GM06990 (cell line): ENCODE results near the gene ADCY5.

Experiments used
- DNase-seq: peaks from one replicate; pipeline ENCODE4 v3.0.0-alpha.2; 2011; ENCODE audit not compliant: insufficient read length; ENCODE audit errors: extremely low read depth
- H3K27me3 ChIP-seq: replicated peaks from 2 replicates; pipeline ENCODE4 v1.6.0; 2011; ENCODE audit warnings: low read length; ENCODE audit not compliant: control insufficient read depth, insufficient read depth
- H3K36me3 ChIP-seq: 2 replicates; pipeline ENCODE4 v1.5.1; 2011; ENCODE audit warnings: low read length; ENCODE audit not compliant: control insufficient read depth, insufficient read depth
- H3K4me3 ChIP-seq: replicated peaks from 2 replicates; pipeline ENCODE4 v1.5.1; 2011; ENCODE audit warnings: low read depth, mild to moderate bottlenecking, control low read depth, low read length
- TF ChIP-seq, protein P1 (sequence below): IDR thresholded peaks from 2 replicates; pipeline ENCODE4 v1.5.1; 2011; ENCODE audit warnings: low read length, control low read depth, mild to moderate bottlenecking, inconsistent platforms; ENCODE audit not compliant: insufficient read depth, poor library complexity, severe bottlenecking

ADCY5 gene

GRCh38 chr3:123275691-123276090 lies 173.2 kb downstream of the ADCY5 start:
- no peaks in the 10 kb centered on the region for H3K36me3 ChIP-seq
- no peak overlapping the region for H3K4me3 ChIP-seq
- DNase-seq = no peak
- TF ChIP-seq, protein P1, sequence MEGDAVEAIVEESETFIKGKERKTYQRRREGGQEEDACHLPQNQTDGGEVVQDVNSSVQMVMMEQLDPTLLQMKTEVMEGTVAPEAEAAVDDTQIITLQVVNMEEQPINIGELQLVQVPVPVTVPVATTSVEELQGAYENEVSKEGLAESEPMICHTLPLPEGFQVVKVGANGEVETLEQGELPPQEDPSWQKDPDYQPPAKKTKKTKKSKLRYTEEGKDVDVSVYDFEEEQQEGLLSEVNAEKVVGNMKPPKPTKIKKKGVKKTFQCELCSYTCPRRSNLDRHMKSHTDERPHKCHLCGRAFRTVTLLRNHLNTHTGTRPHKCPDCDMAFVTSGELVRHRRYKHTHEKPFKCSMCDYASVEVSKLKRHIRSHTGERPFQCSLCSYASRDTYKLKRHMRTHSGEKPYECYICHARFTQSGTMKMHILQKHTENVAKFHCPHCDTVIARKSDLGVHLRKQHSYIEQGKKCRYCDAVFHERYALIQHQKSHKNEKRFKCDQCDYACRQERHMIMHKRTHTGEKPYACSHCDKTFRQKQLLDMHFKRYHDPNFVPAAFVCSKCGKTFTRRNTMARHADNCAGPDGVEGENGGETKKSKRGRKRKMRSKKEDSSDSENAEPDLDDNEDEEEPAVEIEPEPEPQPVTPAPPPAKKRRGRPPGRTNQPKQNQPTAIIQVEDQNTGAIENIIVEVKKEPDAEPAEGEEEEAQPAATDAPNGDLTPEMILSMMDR = no peak
- H3K27me3 ChIP-seq = no peaks in the 10 kb centered on the region

GRCh38 chr3:123272547-123272946 lies 176.3 kb downstream of the ADCY5 start:
- H3K4me3 ChIP-seq = no peak overlapping the region
- H3K27me3 ChIP-seq = no peaks in the 10 kb centered on the region
- DNase-seq = no peak
- TF ChIP-seq, protein P1 = no peak
- H3K36me3 ChIP-seq = no peaks in the 10 kb centered on the region

GRCh38 chr3:123271466-123272159 lies 177.3 kb downstream of the ADCY5 start:
- no peak overlapping the region for H3K4me3 ChIP-seq
- H3K36me3 ChIP-seq = no peaks in the 10 kb centered on the region
- H3K27me3 ChIP-seq = no peaks in the 10 kb centered on the region
- TF ChIP-seq, protein P1 = no peak
- DNase-seq = no peak

GRCh38 chr3:123270818-123271217 lies 178.1 kb downstream of the ADCY5 start:
- TF ChIP-seq, protein P1 = no peak
- H3K4me3 ChIP-seq = no peak overlapping the region
- H3K36me3 ChIP-seq = no peaks in the 10 kb centered on the region
- no peak for DNase-seq
- no peaks in the 10 kb centered on the region for H3K27me3 ChIP-seq

GRCh38 chr3:123267821-123268220 lies 181.1 kb downstream of the ADCY5 start:
- TF ChIP-seq, protein P1 = no peak
- Histone ChIP-seq H3K27me3 (no peaks in the 10 kb centered on the region), H3K36me3 (no peaks in the 10 kb centered on the region), H3K4me3 (no peak overlapping the region)
- DNase-seq = no peak

- TF ChIP-seq, protein P1 = no peak
- Histone ChIP-seq H3K36me3 (no peaks in the 10 kb centered on the region), H3K4me3 (no peak overlapping the region), H3K27me3 (no peaks in the 10 kb centered on the region)
- DNase-seq = no peak
These were observed 184.9 kb downstream of the ADCY5 start for GRCh38 chr3:123263941-123264340.
